Stimulated activated CD4-positive, alpha-beta T cell treated with anti-CD3 and anti-CD28 coated beads, Interleukin-12 subunit alpha, Interleukin-12 subunit beta, amount 100 ng/mL, for 48 hours (primary cell): ENCODE measurements around the gene REPIN1.
A peak's percentile ranks its signal among the peaks of the same experiment; 100 is the strongest.

Source experiments
- DNase-seq, 3 donors: peaks; one replicate each; pipeline ENCODE4 v3.0.0-alpha.2; 2020; ENCODE audit warnings: low read depth in 2 of 3, low spot score in 1 of 3

The REPIN1 gene

DNA sequence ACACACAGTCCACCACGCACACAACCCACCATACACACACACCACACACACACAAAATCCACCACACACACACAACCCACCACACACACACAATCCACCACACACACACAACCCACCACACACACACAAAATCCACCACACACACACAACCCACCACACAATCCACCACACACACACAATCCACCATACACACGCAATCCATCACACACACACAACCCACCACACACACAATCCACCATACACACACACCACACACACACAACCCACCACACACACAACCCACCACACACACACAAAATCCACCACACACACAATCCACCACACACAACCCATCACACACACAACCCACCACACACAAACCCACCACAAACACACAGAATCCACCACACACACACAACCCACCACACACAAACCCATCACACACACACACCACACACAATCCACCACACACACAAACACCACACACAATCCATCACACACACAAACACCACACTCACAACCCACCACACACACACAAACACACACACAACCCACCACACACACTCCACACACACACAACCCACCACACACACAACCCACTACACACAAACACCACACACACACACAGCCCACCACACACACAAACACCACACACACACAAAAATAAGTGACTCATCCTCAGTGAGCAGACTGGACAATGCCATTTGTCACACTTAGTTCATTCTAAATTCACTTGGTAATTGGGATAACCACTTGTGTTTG is 8.8 kb upstream of the REPIN1 start:
- no peak for DNase-seq

DNA sequence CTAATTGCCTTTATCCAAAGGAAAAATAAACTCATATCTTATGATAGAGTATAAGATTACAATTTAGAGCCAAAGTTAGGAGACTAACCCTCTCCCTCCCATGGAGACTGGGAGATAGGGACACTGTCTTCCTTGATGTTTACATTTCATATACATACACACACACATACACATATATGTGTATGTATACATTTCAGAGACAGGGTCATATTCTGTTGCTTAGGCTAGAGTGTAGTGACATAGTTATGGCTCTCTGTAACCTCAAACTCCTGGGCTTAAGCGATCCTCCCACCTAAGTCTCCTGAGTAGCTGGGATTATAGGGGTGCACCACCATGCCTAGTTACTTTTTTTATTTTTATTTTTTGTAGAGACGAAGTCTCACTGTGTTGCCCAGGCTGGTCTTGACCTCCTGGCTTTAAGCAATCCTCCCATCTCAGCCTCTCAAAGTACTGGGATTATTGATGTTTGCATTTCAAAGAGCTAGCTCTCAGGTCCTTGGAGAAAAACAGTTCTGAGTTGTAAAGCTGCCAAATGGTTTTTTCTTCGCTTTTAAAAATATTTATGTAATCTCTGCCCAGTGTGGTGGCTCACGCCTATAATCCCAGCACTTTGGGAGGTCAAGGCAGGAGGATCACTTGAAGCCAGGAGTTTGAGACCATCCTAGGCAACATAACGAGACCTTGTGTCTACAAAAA is 8.1 kb upstream of the REPIN1 start:
- DNase-seq: no peak

- DNase-seq: no peak
Measured at GRCh38 chr7:150361402-150361801, 7.2 kb upstream of the REPIN1 start.

- DNase-seq: no peak
Measured at GRCh38 chr7:150361807-150362621, 6.6 kb upstream of the REPIN1 start.

DNA sequence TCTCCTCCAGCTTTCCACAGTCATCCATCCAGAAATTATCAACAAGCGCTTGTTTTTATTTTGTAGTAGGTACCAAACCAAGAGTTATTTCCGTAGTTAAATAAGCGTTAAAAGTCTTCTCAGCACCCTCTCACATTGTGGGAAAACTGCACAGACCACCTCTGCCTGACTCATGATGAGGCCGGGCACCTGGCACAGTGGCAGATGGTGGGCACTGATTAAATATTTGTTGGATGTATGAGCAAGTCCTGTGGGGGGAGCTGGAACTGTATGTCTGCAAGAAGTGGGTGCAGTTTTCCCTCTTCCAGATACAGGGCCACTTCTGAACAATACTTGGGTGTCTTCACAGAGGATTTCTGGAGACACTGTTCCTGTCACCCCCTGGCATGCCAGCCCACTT is 5.3 kb upstream of the REPIN1 start:
- DNase-seq: no peak

DNA sequence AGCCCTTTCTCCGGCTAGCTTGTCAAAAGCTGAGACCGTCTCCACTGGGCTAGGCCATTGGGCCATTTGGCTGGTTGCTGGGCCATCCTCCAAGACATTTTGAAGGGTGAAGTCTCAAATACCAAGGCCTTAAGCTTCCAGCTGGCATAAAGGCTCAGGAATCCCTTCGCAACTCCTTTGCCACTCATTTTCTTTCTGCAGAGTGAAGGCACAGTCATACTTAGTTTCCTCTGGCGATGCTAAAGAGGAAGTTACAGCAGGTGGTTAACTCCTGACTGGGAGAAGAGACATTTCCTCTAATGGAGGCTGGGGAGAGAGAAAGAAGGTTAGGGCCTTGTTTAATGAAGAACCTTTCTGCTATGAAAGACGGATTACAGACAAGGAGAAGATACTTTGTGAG is 4.8 kb upstream of the REPIN1 start:
- no peak for DNase-seq

DNA sequence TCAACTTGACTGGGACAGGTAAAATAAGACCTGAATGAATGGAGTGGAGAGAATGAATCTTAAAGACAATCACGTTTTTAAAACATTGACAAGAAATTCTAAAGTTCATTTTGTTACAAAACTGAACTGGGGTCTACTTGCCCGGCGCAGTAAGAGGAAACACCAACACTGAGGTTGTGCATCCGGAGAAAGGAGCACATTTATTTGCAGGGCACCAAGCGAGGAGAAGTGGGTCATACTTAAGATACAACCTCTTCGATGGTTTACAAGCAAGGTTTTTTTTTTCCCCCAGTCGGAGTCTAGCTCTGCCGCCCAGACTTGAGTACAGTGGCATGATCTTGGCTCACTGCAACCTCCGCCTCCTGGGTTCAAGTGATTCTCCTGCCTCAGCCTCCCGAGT is 3.4 kb upstream of the REPIN1 start:
- DNase-seq: no peak

GRCh38 chr7:150365673-150366398 is 2.8 kb upstream of the REPIN1 start:
- DNase-seq: no peak

DNA sequence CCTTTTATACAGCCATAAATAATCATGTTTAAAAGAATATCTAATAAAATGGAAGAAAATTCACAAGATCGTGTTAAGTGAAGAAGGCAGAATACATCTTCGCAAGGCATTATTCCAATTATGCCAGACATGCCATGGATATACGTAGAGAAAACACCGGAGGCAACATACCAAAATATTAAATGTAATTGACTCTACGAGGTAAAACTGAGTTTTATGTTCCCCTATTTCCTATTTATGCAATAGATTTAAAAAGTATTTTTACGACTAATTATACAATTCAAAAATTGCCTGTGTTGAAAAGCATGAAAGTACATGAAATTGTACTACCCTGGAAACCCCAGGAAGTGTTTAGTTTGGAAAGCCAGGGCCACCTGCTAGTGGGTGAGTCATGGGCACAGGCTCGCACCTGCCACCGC is 936 bp upstream of the REPIN1 start:
- no peak for DNase-seq

DNA sequence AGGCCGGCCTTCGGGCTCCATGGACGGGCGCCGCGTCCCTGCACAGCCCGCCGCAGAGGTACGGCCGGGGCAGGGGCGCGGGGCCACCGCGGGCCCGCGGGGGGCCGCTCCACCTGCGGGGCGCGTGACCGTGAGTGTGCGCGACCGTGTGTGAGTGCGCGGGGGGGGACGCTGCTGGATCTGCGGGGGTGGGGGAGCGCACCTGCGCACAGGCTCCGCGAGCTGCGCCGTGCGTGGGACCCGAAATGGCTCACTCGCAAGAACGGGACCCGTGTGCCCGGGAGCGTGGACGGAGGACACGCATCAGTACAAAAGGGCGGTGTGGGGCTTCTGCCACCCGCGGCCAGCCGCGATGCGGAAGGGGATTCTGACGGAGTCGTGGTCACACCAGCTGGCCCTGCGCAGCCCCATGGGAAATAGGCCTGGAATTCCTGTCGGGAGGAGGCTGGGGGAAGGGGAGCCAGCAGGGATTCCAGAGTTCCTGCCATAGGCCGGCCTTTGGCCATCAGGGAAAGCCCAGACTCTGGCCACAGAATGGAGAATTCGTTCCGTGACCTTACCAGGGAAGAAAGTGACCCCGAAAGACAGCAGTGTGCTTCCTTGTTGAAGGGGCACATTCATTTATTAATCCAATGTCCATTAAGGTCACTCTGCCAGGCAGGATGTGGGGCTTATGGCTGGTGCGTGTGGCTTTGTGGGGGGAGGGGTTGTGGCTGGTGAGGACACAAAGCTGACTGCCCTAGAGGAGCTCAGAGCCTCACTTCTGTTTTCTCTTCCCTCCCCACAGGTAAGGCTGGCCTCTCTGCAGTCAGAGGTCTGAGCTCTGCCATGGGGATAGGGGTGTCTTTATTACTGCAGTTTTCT is 494 bp downstream of the REPIN1 start:
- peak in 2 of 3 donors; percentile 34 to 38 for DNase-seq

- DNase-seq: no peak
Measured at GRCh38 chr7:150369748-150370501, 1.3 kb downstream of the REPIN1 start.

- DNase-seq: no peak
Measured at GRCh38 chr7:150370612-150371071, 2.0 kb downstream of the REPIN1 start.

DNA sequence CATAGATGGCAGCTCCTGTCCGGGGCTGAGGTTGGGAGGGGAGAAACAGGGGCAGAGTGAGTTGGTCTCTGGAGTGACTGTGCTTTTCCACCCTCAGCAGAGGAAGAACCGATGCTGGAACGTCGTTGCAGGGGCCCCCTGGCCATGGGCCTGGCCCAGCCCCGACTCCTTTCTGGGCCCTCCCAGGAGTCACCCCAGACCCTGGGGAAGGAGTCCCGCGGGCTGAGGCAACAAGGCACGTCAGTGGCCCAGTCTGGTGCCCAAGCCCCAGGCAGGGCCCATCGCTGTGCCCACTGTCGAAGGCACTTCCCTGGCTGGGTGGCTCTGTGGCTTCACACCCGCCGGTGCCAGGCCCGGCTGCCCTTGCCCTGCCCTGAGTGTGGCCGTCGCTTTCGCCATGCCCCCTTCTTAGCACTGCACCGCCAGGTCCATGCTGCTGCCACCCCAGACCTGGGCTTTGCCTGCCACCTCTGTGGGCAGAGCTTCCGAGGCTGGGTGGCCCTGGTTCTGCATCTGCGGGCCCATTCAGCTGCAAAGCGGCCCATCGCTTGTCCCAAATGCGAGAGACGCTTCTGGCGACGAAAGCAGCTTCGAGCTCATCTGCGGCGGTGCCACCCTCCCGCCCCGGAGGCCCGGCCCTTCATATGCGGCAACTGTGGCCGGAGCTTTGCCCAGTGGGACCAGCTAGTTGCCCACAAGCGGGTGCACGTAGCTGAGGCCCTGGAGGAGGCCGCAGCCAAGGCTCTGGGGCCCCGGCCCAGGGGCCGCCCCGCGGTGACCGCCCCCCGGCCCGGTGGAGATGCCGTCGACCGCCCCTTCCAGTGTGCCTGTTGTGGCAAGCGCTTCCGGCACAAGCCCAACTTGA is 2.7 kb downstream of the REPIN1 start:
- DNase-seq: no peak

DNA sequence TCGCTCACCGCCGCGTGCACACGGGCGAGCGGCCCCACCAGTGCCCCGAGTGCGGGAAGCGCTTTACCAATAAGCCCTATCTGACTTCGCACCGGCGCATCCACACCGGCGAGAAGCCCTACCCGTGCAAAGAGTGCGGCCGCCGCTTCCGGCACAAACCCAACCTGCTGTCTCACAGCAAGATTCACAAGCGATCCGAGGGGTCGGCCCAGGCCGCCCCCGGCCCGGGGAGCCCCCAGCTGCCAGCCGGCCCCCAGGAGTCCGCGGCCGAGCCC is 3.3 kb downstream of the REPIN1 start:
- no peak for DNase-seq

- DNase-seq: no peak
Measured at GRCh38 chr7:150372271-150373048, 3.8 kb downstream of the REPIN1 start.

- no peak for DNase-seq
Measured at GRCh38 chr7:150373049-150373801, 4.6 kb downstream of the REPIN1 start.

DNA sequence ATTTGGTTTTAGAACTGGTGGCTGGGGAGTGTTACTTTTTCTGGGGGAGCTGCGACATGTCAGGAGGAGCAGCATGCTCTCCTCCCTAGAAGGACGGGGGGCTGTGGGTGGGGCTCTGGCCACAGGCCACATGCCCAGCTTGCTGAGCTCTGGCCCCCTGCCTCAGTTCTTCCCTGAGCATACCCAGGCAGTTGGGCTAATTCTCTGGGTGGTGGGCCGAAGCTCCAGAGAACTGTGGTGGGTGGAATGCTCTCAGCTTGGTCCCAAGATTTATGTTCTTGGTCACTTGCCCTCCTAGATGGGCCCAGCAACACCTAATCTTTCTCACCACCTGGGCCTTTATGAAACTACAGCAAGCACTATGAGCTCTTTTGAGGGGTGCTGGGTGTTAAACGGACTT is 5.4 kb downstream of the REPIN1 start:
- no peak for DNase-seq
